NOMO-1 treated with DMSO at 0.1 percent for 48 hours (cell line): Measurements from ENCODE around the gene STARD9.

Source experiments
- DNase-seq: peaks from one replicate; lab custom pipeline; 2025; ENCODE audit not compliant: unreplicated experiment; lab: John Stamatoyannopoulos, UW

STARD9 gene

GRCh38 chr15:42727750-42728381 is 152.5 kb downstream of the STARD9 start:
- DNase-seq = no peak

- no peak for DNase-seq
Measured at GRCh38 chr15:42728560-42728959, 153.2 kb downstream of the STARD9 start.

- no peak for DNase-seq
Measured at GRCh38 chr15:42728972-42729371, 153.6 kb downstream of the STARD9 start.

- DNase-seq = no peak
Measured at GRCh38 chr15:42729409-42729808, 154.0 kb downstream of the STARD9 start.

- DNase-seq = no peak
Measured at GRCh38 chr15:42730135-42730534, 154.7 kb downstream of the STARD9 start.

- DNase-seq = no peak
Measured at GRCh38 chr15:42730536-42730935, 155.1 kb downstream of the STARD9 start.

- no peak for DNase-seq
Measured at GRCh38 chr15:42731461-42731860, 156.1 kb downstream of the STARD9 start.

GRCh38 chr15:42732095-42732827 is 156.9 kb downstream of the STARD9 start:
- no peak for DNase-seq

- no peak for DNase-seq
Measured at GRCh38 chr15:42733027-42733426, 157.6 kb downstream of the STARD9 start.

GRCh38 chr15:42734076-42734672 is 158.8 kb downstream of the STARD9 start:
- no peak for DNase-seq

- DNase-seq = no peak
Measured at GRCh38 chr15:42735382-42736165, 160.2 kb downstream of the STARD9 start.

GRCh38 chr15:42736178-42736792 is 160.9 kb downstream of the STARD9 start:
- no peak for DNase-seq

GRCh38 chr15:42736793-42737528 is 161.6 kb downstream of the STARD9 start, which contains the start of gene CDAN1:
TSS of gene CDAN1 (minus strand) at chr15:42737128. CDS start at chr15:42737102, 26 bp downstream.
- peak; percentile 81 for DNase-seq

- DNase-seq = peak; percentile 19
Measured at GRCh38 chr15:42737529-42738328, 162.3 kb downstream of the STARD9 start.

GRCh38 chr15:42741710-42742109 is 166.3 kb downstream of the STARD9 start:
- DNase-seq = no peak

- DNase-seq = no peak
Measured at GRCh38 chr15:42742149-42742548, 166.7 kb downstream of the STARD9 start.

GRCh38 chr15:42744195-42744594 is 168.8 kb downstream of the STARD9 start:
- DNase-seq = no peak

GRCh38 chr15:42749266-42749665 is 173.9 kb downstream of the STARD9 start:
- no peak for DNase-seq

GRCh38 chr15:42750306-42750705 is 174.9 kb downstream of the STARD9 start:
- no peak for DNase-seq
